Upper lobe of left lung (tissue), 4 donors: ENCODE data around the gene TMEM222.

Experiments
- CTCF ChIP-seq, 6 experiments: fragments of 450-650 bp in 4 of 6; fragments of 200-600 bp in 2 of 6; sonication (generic) in 2 of 6; IDR thresholded peaks; one replicate each; pipeline ENCODE4 v1.5.1; 2016 to 2019; ENCODE audit warnings: antibody characterized with exemption in 6 of 6
- POLR2A ChIP-seq, 4 donors: fragments of 450-650 bp; IDR thresholded peaks; one replicate each; pipeline ENCODE4 v1.5.1; 2016 to 2017; ENCODE audit warnings: antibody characterized with exemption in 4 of 4, mild to moderate bottlenecking in 2 of 4

GRCh38 chr1:27355683-27356082 is 33.7 kb downstream of the TMEM222 start:
- no peak for TF ChIP-seq CTCF (IDR thresholded peaks at IDR 0.05)
- TF ChIP-seq POLR2A (IDR thresholded peaks at IDR 0.05) = no peak
